Hair follicular keratinocyte (primary cell): ENCODE measurements around the gene CXorf51B. TPM values are rescaled to one million over a fixed set of nuclear protein-coding genes. Genes with fewer than 3 reads are reported as not detected.

Source experiments
- total RNA-seq: library from RNA; depleted of rRNA; stranded (reverse); fragments of >200 nt; gene quantifications from 2 replicates; pipeline ENCODE4 v1.2.3, GENCODE V29; 2015

CXorf51B gene
- not detected in 2 replicates for total RNA-seq

DNA sequence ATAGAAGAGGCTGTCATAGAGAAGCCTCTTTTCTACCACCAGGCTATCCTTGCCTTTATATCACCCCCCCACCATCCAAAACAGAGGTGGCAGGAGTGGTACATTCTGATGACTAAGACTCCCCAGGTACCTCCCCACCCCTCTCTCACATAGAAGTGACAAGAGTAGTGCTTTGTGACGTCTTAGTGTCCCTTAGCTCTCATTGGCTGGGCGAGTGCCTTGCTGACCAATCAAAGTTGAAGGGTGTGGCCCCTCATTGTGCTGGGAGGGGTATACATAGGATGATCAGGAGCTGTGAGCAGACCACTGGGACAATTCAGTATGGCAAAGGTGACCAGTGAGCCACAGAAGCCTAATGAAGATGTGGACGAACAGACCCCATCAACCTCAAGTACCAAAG, at the start of gene CXorf51B:
CXorf51B (plus strand) TSS at position 301 of the 400 bp plus-strand sequence; CDS start at position 322, 21 bp downstream.

DNA sequence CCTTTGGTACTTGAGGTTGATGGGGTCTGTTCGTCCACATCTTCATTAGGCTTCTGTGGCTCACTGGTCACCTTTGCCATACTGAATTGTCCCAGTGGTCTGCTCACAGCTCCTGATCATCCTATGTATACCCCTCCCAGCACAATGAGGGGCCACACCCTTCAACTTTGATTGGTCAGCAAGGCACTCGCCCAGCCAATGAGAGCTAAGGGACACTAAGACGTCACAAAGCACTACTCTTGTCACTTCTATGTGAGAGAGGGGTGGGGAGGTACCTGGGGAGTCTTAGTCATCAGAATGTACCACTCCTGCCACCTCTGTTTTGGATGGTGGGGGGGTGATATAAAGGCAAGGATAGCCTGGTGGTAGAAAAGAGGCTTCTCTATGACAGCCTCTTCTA, 5.1 kb downstream of the CXorf51B start, which contains the start of gene CXorf51A:
CXorf51A (minus strand) TSS at position 101 of the 400 bp plus-strand sequence; CDS start at position 80, 21 bp downstream.

Other genes with a start within 250 kb of the CXorf51B start
- not detected in 2 replicates for gene CXorf51A, start 5.0 kb downstream of the CXorf51B start, total RNA-seq